Left ventricle myocardium superior (tissue), 1 donor: ENCODE results near the gene DAW1. TPM values are rescaled to one million over a fixed set of nuclear protein-coding genes. Genes with fewer than 3 reads are reported as not detected.

ENCODE experiments used
- ATAC-seq: fragments of 200-7000 bp; cut with Tn5 transposase; one replicate; pipeline ENCODE4 v1.9.1; 2020; ENCODE audit warnings: mild to moderate bottlenecking, moderate library complexity
- DNase-seq: peaks from one replicate; pipeline ENCODE4 v3.0.0-alpha.2; 2020
- intact Hi-C: fragments of 100-400 bp; cut with micrococcal nuclease; formaldehyde crosslinking; loops from one replicate; pipeline ENCODE4 v1.11.0; 2022
- total RNA-seq: library from RNA; stranded (reverse); fragmentation: NEBNext Ultra II Directional; extraction: Animal tissue kit (Norgen Biotek cat#: 25700); gene quantifications from one replicate; pipeline ENCODE4 v1.2.1, GENCODE V29; 2021
- donor health status: DM: no; HTN: yes; CAD: no; lungs with severe emphysema.

Gene DAW1
- total RNA-seq, 1 donor from 2014 or later: not detected

DNA sequence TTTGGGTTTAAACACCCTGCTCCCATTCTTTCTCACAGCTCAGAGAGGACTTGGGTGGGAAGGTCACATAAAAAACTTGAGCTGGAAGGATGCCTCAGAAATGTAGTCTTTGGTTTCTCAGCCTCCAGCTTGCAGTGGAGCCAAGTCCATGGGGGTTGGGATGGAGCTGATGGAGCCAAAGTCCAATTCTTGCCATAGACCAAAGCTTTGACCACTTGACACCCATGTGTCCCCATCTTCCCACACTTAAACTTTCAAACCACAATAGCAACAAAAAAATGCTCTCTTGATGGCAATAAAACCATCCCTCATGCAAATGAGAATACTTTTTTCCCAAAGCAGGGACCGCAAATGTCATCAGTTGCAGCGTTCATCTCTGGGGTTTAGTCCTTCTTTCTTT lies 14.7 kb upstream of the DAW1 start:
- DNase-seq: no peak
- no peak for ATAC-seq
- intact Hi-C loops: no loop called here

DNA sequence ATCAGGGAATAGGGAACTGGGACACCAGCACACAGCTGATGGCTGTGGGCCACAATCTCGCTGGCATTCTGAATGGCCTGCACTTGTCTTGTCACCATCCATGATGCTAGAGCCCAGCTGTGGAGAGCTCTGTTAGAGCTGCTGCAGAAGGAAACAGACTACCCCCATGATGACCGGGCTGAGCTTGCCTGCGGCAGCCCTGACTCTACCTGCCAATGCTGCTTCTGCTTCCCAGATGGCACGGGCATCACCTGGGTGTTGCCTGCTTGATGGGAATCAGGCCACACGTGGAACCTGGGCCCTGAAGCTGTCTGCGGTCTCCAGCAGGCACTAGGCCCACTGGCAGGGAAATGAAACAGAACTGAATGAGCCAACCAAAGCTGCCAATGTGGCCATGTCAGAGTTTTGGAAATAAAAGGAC lies 11.2 kb upstream of the DAW1 start:
- intact Hi-C loops: no loop called here
- peak; percentile 52 for DNase-seq
- peak; percentile 37 for ATAC-seq

DNA sequence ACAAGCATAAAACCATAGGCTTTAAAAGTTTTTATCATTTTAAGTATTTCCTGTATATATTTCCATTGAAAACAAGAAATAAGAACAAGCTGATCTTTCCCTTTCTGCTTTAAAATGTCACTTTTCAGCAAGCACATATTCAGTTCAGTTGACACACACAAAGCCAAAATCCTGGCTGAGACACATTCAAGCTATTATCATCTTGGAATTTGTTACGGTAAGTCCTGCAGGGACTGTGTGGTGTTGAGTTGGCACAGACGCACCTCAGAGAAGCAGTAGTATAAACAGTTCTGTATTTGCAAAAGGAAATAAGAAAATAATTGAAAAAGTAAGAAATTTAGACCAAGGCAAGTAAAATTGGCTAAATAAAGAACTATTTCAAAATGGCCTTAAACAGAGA lies 10.4 kb upstream of the DAW1 start:
- ATAC-seq (no peak), DNase-seq (no peak)
- intact Hi-C loops: no loop called here

DNA sequence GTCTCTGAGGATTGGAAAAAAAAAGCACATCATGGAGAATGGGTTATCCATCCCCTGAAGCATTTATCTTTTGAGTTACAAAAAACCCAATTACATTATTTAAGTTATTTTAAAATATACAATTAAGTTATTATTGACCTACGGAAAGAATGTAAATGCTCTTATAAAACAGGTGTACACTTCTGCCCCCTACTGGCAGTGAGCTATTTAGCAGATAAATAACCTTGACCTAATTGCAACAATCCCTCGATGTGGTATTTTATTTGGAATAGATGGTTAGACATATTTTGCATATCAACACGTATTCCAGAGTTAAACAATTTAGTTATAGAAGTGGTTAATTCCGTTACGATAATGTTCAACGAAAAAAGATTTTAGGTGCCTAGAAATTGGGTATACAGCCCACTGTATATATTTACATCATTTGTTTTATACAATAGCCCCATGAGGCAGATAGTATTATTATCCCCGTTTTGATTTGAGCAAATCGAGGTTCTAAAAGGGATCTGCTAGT lies 9.1 kb upstream of the DAW1 start:
- no peak for DNase-seq
- intact Hi-C loops: no loop called here
- ATAC-seq: no peak

DNA sequence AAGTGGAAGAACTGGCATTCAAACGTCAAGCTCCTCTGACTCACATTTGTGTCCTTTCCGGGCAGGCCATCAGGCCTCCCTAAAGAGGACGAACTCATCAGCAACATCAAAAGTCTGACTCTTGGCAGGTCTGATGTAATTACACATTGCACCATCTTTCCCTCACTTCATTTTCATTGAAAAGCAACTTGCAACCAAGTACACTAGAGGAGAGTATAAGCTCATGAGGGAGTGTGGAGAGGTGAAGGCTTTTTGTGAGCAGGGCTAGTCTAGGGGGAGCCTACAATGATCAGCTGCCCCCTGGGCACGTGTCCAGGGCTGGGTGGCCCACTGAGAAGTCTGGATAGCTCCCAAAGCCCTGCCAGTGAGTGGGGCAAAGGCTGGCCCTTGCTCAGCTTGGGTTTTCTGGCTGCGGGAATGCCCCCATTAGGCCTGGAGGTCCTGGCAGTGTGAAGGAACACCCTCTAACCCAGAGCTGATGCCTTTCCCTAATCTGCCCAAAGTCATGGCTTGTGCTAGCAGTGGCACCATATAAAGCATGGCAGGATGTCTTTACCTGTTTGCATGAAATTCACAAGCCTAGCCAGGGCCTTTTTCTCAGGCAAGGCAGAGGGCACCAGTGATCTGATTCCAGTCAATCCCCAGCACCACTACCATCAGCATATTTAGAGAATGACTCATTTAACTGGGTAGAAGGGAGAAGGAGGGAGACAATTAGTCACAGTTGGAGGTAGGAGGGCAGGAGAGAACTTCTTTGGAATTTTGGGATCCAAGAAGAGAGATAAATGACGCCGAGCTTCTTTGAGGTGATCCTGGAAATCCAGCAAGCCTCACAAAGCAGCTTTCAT lies 8.5 kb upstream of the DAW1 start:
- peak; percentile 56 for ATAC-seq
- intact Hi-C loops: no loop called here
- peak; percentile 44 for DNase-seq

DNA sequence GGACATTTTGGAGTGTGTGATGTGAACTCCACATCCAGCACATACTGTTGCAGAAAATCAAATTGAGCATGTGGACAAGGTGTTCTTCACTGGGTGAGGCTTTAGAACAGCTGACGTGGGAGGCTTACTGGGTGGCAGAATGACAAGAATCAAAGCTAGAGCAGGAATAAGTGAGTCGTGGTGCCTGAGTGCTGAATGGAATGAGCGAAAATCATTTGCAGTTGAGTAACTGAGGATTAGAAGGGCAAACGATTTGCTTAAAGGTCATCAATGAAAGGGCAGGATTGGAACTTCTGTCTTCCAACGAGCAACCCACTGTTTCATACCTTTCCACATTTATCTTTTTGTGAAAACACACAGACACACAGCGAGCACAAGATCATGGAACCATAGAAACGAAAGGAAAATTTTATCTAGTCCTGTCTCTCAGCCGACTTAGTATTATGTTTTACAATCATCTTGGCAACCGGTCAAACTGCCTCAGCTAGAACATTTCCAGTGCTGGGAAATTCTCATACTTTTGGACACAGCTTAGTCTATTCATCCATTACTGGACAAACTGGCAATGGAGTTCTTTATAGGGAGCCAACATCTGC lies 7.2 kb upstream of the DAW1 start:
- DNase-seq: no peak
- peak; percentile 75 for ATAC-seq
- intact Hi-C loops: no loop called here

DNA sequence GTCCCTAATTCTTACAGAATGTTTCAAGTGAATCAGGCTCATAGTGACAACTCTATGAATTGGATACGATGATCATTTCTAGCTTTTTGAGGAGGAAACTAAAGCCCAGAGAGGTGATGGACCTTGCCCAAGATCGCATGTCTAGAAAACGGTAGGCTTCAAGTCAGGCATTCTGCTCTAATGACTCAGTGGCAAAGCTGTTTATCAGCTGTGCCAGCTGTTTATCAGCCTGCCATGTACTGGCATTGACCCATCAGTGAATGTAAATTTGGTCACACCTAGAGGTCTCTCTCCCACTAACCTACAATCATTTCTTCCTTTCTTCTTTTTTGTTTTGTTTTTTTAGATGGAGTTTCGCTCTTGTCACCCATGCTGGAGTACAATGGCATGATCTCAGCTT lies 6.1 kb upstream of the DAW1 start:
- intact Hi-C loops: no loop called here
- DNase-seq (no peak), ATAC-seq (no peak)

DNA sequence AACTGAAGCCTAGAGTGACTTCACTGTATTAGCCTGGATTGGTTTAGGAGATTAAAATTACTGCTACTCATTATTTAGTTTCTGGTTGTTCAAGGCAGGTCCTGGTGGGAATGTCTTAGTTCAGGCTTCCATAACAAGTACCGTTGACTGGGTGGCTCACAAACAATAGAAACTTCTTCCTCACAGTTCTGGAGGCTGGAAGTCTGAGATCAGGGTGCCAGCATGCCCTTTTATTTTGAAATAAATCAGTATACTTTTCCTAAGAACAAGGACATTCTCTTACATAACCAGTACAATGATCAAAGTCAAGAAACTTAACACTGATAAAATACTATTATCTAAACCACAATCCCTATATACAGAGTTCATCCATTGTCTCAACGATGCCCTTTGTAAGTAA lies 4.0 kb upstream of the DAW1 start:
- intact Hi-C loops: no loop called here
- no peak for ATAC-seq
- DNase-seq: no peak

DNA sequence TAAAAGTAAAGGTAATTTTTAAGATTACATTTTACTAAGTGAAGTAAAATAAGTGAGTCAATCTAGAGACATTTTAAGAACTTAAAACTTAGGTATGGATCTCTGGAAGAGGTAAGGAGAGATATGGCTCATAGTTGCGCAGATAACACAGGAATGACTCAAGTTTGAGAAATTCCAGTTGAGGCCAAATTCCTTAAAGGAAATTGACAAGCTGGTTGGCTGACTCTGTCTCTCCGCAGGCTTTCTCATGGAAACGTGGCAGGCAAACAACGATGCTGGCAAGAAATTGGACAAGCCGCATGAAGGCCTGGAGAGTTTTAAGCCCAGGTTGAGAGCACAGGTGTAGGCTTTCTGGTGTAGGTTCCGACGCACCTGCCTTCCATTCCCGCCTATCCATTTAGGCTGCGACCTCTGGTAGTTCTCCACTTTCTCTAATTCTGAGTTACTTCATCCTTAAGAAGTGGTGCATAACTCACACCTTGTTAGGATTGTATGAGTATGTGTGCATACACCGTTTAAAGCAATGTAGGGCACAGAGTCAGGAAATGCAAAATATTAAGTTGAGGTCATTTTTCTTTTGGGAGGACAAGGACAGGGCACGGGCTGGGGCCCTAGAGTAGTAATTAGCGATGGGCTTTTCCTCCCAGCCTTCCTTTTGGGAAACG lies 589 bp upstream of the DAW1 start:
- DNase-seq: no peak
- ATAC-seq: no peak
- intact Hi-C loops: no loop called here

DNA sequence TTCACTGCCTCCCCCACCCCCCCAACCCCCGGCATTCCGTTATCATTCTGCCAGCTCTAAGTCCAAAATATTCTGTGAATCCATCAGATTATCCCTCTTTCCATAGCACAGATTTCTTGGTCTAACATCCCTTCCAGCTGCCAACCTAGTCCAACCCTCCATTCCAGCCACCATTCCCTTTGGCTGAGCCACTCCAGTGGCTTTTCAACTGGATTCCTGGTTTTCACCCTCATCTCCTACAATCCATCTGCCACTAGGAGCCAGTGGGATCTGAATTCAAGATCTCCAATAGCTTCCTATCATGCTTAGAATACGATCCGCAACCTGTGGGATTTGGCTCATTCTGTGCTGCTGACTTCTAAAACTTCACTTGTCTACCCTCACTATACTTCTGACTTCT lies 1.2 kb downstream of the DAW1 start:
- intact Hi-C loops: no loop called here
- DNase-seq (no peak), ATAC-seq (no peak)

DNA sequence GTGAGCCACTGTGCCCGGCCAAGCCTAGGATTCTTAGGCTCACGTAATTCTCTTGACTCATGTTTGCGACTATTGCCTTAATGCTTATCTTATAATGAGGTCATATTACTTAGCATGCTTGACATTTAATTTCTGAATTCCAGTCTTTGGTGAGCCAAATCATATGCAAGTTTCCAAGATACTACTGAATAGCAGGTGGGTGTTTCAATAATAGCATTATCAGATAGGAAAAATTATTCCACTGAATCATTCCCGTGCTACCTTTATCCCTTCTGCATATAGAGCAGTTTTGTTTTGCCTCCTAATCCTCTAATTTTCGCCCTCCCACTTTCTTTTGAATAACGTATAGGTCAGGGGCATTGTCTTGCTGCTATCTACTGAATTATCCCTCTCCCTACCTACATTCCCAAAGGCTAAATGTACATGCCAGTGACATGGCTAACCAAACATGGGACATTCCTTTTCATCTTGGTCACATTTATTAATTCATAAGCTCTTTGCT lies 4.9 kb downstream of the DAW1 start:
- intact Hi-C loops: no loop called here
- ATAC-seq (peak; percentile 68), DNase-seq (peak; percentile 43)

DNA sequence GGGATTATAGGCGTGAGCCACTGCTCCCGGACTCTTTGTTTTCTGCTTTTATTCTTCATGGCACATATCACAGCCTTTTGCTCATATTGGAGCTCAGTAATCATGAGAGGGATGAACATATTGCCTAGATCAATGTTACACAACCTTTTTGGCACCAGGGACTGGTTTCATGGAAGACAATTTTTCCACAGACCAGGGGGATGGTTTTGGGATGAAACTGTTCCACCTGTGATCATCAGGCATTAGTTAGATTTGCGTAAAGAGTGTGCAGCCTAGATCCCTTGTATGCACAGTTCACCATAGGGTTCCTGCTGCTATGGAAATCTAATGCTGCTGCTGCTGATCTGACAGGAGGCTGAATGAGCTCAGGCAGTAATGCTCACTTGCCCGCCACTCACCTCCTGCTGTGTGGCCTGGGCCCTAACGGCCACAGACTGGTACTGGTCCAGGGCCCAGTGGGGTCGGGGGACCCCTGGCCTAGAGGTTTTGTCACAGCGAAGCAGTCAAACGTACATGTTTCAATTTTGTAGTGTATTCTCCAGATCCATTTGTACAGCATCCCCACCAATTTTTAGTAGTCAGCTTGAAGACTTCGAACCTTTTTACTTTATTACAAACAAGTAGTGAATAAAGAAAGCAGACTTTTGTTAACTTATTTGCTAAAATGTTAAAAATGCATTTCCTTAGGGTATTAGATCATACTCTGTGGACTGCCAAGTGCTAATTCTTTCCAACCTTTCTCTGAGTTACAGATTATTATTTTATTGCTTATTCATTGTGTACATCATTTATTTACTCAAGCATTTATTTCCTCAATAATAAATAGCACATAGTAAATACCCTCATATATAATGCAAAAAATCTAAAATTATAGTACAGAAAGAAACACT lies 6.2 kb downstream of the DAW1 start:
- DNase-seq (peak; percentile 29), ATAC-seq (peak; percentile 82)
- intact Hi-C loops: no loop called here

DNA sequence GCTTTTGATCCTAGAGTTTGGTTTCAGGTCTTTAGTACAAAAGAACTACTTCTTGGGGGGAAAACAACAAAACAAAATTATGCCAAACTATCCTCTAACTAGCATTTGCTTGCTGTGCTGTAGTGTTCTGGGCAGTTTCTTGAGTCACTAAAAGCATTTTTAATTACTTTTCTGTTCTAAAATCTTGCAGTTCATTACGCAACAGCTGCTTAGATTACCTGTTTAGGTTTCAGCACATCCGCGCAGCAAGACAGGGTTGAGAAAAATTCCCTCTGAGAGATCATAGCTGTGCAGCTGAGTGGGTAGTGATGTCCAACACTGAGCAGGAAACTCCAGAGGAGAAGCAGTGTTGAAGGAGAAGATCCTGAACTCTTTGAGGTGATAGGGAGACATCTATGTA lies 9.0 kb downstream of the DAW1 start:
- DNase-seq (no peak), ATAC-seq (no peak)
- intact Hi-C loops: no loop called here

DNA sequence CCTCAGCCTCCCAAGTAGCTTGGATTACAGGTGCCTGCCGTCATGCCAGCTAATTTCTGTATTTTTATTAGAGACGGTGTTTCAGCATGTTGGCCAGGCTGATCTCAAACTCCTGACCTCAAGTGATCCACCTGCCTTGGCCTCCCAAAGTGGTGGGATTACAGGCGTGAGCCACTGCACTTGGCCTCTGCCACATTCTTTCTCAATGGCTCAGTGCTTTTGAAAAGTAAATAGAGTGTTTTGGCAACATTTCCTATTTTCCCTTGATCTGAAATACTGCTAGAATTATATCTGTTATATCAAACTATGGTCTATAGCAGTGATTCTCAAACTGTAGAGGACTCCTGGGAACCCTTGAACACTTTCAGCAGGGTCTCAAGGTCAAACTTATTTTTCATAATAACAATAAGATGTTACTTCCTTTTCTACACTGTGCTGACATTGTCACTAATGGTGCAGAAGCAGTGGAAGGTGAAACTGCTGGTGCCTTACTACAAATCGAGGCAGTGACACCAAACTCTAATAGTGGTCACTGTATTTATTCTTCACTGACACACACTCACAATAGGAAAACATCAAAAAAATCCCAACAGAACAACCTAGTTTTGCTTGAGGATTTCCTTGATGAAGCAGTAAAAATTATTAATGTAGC lies 10.6 kb downstream of the DAW1 start:
- intact Hi-C loops: no loop called here
- no peak for DNase-seq
- ATAC-seq: no peak

DNA sequence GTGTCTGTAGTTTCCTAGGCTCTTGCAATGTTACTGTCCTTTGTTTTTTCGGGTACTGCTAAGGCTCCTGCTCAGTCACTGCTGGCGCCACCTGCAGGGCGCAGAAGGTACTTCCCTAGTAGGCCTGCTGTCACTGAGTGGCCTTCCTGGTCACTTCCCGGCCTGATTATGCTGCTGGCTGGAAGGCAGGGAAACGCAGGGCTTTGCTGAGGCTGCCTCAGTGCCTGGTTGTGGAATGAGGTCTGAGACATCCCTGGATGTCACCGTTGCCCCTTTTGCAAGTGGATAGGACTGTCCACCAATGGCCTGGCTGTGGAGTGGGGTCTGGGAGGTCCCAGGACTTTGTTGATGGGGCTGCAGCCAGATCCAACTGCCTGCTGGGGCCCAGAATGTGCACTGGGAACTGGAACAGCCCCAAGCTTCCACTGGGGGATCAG lies 13.1 kb downstream of the DAW1 start:
- DNase-seq: peak; percentile 73
- intact Hi-C loops: no loop called here
- peak; percentile 66 for ATAC-seq

DNA sequence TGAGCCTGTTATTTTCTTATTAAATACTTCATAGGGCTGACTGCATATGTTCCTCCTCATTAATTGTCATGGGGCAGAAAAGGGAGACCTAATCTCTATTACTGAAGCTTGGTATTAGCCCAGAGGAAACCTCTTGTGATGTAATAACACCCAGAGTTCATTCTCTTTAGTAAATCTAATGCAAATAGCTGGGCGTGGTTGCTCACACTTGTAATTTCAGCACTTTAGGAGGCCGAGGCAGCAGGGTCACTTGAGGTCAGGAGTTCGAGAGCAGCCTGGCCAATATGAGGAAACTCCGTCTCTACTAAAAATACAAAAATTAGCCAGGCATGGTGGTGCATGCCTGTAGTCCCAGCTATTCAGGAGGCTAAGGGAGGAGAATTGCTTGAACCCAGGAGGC lies 14.7 kb downstream of the DAW1 start:
- ATAC-seq: peak; percentile 49

DNA sequence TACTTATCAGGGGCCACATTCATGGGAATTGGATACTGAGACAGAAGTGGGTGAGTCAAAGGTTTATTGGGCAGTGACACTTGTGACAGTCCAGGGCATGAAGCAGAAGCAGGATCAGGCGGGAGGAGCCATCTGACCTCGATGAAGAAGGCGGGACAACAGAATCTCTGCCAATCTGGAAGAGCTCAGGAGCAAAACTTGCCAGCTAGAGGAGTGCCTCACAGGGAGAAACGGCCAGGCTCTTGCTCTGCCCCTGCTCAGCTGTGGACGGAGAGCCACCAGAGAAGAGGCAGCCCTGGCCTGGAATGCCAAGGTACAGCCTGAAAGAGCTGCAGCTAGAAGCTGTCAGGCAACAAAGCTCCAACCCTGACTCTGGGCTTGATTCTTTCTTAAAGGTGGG lies 16.9 kb downstream of the DAW1 start:
- DNase-seq (peak; percentile 26), ATAC-seq (peak; percentile 42)
- intact Hi-C loops: no loop called here

More for the DNA sequence above, 14.7 kb downstream of the DAW1 start:
- DNase-seq: no peak
- intact Hi-C loops: no loop called here

DNA sequence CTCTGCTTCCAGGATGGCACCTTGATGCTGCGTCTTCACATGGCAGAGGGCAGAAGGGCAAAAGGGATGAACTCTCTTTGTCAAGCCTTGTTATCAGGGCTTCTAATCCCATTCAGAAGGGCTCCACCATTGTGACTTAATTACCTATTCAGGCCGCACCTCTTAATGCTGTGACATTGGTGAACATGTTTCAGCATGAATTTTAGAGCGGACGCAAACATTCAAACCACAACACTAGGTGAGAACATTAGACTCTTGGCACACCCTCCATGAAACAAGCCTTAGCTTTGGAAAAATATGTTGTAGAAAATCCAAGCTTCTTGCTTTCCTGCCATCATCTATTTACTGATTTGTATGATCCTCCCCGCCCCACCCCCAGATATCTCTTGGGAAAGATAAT lies 17.9 kb downstream of the DAW1 start:
- DNase-seq: no peak
- ATAC-seq: no peak
- intact Hi-C loops: no loop called here
